ENCODE measurements around the gene KCNK15. TPM values are rescaled to one million over a fixed set of nuclear protein-coding genes. Genes with fewer than 3 reads are reported as not detected.

The KCNK15 gene
- polyA plus RNA-seq, 1 donor, result 0.07 TPM

DNA sequence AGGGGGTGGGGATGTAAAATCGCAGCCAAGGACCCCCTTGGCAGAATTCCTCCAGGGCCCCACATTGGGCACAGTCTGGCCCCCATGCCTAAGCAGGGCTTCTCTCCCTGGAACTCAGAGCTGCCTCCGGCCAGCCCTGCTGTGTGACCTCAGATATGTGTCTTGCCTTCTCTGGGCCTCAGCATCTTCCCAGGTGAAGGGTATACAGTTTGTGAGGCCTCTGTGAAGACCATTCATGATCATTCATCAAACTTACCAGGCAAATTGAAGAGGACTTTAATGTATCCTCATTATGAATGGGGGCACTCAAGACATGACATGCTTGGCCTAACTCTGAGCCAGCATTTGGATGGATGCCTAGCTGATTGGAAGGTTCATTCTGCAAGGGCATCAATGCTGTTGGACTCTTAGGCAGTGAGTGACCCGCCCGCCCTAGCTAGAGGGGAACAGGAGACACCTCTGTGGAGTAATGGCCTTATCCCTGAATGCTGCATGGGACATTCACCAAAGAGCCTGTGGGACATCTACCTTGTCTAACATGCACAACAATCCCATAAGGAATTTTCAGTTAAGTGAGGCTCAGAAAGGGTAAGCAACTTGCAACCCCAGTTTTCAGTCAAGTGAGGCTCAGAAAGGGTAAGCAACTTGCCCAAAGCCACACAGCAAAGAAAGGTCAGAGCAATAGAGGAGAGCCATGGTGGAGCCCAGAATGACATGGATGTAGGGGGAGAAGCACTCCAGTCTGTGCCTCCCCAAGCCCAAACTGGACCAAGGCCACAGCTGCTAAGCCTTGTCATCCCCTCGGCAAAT, 30.0 kb upstream of the KCNK15 start:
- no peak for DNase-seq

DNA sequence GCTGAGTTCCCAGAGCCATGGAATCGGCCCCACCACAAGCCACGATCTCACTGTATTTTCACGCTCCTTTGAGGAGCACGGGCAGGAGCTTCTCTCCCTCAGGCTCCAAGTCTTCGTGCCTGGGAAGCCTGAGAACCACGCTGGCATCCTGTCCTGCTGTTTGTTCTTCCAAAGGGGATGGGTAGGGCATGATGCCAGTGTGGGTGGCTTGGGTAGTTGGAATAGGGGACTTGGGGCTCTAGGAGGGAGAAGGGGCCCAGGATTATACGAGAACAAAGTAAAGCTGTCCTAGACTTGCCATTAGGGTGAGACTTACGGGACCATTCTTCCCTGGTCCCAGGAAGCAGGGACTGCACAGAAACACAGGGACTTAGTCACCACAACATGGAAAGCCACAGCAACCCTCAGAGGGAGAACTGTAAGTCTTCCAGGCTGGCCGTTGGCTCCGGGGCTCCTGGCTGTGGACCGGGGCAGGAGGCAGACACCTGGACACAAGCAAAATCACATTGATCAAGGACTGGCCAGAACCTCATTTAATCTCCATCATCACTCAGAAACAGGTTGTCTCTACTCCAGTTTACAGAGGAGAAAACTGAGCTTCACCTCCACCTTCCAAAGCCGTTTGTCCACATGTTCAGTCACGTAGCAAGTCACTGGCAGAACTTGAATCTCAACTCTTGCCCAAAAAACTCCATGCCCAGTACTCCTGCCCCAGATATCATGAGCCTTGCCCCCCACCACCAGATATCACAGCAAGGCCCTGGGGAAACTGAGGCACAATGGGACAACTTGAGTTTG, 29.2 kb upstream of the KCNK15 start:
- no peak for DNase-seq

DNA sequence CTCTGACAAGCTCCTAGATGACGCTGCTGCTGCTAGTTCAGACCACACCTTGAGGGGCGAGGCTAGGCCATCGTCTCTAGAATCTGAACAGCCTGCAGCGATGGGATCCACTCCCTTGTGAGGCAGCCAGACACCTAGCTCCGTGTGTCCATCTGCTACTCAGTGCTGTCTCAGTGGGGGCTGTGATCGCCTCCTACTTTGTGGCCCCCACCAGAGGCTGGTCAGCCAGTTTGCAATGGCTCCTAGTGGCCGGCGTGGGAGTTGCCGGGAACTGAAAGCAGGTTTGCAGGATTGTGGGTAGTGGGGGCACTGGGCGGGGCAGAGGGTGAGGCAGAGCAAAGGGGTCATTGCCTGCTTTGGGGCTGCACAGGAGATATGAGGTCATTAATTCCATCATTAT, 27.7 kb upstream of the KCNK15 start:
- DNase-seq, result no peak

DNA sequence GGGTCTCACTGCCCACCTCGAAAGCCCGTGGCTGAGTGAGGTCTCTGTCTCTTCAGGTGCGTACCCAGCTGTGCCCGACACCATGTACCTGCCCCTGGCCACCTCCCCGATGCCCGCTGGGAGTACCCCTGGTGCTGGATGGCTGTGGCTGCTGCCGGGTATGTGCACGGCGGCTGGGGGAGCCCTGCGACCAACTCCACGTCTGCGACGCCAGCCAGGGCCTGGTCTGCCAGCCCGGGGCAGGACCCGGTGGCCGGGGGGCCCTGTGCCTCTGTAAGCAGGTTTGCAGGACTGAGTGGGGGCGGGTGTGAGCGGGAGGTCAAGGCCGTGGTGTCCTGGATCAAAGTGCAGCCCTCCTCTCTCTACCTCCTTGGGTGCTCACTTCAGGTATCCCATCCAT, 25.8 kb upstream of the KCNK15 start:
- no peak for DNase-seq

DNA sequence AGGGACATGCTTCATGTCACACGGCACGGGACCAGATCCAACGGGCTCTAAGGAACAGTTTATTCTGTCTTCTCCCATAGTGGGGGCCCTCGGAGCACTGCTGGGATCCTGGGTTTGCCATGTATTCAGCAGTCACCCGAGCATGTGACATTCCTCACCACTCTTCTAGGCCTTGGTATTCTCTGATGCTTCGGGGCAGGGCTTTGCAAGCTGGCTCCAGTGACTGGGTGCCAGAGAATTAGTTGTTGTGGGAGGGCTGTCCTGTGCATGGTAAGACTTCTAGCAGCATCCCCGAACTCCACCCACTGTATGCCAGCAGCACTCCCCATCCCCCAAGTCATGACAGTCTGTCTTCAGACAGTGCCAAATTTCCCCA, 25.1 kb upstream of the KCNK15 start:
- no peak for DNase-seq

DNA sequence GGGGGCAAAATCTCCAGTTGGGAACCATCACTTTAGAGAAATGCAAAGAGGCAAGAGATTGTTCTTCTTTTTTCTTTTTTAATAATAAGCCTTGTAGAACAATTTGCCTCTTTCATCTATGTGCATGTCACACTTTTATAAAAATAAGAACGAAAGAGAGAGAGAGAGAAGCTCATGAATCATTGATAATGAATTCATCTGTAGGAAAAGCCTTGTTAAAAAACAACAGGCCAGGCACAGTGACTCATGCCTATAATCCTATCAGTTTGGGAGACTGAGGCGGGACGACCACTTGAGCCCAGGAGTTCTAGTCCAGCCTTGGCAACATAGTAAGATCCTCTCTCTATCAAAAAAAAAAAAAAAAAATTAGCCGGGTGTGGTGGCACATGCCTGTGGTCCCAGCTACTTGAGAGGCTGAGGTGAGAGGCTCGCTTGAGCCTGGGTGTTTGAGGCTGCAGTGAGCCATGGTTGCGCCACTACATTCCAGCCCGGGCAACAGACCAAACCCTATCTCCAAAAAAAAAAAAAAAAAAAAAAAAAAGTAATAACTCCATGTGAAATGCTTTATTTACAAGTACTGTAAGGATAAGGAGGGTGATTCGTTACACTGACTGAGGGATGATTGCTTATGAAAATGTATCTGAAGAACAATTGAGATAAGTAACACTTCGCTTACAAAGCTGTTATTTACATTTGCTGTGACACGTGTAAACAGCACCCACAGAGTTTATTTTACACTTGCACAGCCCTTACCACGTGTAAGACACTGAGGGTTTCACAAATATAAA, 24.5 kb upstream of the KCNK15 start:
- DNase-seq, result no peak

DNA sequence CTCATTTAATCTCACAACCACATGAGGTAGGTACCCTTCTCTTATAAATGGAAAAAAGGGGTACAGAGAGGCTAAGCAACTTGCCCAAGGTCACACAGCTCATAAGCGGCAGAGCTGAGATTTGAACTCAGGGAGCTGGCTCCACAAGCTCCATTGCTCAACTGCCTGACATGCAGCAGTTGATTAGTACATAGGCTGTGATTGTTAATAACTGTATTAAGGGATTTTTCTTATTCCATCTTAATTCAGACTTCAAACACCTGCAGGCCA, 23.9 kb upstream of the KCNK15 start:
- DNase-seq, result no peak

DNA sequence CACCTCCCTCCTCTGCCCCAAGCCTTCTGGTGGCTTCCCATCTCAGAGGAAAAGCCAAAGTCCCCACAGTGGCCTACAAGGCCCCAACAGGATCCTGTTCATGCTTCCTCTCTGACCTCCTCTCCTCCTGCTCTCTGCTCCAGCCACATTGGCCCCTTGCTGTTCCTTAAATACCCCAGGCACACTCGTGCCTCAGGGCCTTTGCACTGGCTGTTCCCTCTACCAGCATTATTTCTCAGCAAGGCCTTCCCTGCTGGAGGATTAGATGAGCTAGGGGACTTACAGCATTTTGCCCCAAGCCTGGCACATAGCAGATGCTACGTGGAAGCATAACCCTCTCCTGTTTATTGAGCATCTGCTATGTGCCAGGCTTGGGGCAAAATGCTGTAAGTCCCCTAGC, 22.7 kb upstream of the KCNK15 start:
- no peak for DNase-seq

DNA sequence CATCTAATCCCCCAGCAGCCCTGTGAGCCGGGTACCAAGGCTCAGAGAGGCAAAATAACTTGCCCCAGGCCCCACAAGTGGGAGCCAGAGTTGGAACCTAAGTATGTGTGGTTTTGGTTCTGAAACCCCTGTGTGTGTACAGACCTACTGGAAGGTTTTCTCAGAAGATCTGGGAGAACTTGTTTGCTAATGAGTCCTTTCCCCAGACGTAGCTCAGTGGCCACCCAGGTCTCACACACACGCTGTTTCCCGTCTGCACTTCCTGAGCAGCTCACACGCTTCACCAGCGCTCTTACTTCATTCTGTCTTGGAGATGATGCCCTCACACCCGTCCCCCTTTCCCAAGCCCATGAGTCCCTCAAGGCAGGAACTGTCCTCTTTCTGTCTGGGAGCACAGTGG, 22.3 kb upstream of the KCNK15 start:
- DNase-seq, result no peak

DNA sequence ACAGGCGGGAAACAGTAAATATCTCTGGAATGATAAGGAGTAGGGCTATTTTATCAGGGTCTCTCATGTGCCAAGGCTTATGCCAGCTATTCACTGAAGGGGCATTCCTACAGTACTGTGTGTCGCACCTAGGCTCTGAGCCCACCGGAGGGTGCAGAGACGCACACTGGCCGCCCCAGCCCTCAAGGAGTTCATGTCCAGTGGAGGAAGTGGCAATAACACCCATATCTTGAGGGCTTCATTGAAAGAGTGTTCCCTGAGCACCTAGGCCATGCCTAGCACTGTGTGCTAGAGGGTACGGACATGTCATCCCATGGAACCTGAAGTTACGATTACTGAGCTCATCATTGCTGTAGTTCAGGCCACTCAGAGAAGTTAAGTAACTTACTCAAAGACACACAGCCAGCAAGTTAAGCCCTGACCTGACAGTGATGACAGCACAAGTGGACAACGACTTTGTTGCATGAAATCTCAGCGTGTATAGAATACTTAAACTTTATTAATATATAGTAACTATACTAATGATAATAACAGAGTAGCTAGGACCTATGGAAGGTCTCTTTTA, 21.8 kb upstream of the KCNK15 start:
- no peak for DNase-seq

DNA sequence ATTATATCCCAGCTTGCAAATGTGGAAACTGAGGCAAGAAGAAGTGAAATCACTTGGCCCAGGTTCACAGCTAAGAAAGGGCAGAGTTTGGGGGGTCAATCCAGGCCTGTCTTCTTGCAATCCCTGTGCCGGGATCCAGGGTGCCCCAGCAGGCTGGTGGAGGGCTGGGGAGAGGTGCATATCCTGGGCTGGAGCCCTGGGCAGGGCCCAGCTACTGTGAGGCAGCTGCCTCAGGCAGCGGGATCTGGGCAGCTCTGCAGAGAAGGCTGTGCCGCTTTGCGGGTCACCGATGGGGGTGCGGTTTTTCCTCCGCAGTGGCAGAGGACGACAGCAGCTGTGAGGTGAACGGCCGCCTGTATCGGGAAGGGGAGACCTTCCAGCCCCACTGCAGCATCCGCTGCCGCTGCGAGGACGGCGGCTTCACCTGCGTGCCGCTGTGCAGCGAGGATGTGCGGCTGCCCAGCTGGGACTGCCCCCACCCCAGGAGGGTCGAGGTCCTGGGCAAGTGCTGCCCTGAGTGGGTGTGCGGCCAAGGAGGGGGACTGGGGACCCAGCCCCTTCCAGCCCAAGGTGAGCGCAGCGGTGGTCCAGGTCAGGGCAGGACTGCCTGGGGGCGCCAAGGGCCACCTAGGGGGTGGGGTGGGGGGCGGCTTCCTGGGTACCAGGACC, 21.1 kb upstream of the KCNK15 start:
- no peak for DNase-seq

DNA sequence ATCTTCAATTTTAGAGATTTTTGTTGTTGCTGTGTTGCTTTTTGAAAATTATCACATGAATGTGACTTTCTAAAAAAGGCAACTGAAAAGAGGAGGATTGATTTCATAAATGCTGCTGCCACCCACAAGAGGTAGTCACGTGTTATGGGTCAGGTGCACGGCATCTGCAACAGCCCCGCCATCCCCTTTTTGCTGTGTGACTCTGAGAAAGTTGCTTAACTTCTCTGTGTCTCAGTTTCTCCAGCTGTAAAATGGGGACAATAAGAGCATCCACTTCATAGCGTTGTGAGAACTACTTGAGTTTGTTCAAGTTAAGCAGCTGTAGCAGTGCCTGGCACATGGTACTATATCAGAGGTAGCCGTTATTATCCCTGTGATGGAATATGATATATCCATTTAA, 19.8 kb upstream of the KCNK15 start:
- no peak for DNase-seq

DNA sequence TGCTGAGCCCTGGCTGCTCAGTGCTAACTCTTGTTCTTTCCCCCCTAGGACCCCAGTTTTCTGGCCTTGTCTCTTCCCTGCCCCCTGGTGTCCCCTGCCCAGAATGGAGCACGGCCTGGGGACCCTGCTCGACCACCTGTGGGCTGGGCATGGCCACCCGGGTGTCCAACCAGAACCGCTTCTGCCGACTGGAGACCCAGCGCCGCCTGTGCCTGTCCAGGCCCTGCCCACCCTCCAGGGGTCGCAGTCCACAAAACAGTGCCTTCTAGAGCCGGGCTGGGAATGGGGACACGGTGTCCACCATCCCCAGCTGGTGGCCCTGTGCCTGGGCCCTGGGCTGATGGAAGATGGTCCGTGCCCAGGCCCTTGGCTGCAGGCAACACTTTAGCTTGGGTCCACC, 18.6 kb upstream of the KCNK15 start:
- DNase-seq, result no peak

DNA sequence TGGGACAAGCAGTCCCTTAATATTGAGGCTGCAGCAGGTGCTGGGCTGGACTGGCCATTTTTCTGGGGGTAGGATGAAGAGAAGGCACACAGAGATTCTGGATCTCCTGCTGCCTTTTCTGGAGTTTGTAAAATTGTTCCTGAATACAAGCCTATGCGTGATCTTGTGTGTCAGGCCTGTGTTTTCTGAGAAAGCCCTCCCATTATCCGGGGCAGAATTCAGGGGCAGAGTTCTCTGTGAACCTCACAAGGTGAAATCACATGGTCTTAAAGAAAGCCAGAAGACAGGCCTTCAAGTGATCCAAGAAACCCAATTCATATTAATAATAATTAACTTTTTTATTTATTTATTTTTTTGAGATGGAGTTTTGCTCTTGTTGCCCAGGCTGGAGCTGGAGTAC, 18.0 kb upstream of the KCNK15 start:
- no peak for DNase-seq

DNA sequence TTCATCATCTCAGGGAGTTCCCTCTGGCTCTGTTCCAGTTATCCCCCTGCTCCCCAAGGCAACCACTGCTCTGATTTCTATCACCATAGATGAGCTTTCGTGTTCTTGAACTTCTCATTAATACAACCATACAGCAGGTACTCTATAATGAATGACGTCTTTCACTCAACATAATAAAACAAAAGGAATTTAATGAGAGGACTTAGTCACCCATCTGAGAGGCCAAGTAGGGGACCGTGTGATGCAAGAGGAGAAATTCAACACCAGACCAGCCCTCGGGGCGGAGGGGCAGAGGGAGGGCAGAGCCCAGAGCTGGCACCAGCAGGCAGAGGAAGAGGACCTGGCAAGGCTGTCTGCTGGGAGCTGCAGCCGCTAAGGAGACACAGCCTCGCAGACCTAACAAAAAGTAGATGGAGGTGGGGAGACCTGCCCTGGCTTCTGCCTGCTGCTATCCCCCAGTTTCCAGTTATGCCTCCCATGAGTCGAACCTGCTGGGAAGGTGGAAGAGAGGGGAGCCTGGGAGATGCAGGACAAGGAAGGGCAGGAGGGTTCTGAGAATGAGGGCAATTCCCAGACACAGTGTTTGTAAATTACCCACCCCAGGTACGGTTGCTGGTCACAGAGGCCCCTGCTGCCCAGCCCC, 16.7 kb upstream of the KCNK15 start:
- peak; percentile 72 for DNase-seq

DNA sequence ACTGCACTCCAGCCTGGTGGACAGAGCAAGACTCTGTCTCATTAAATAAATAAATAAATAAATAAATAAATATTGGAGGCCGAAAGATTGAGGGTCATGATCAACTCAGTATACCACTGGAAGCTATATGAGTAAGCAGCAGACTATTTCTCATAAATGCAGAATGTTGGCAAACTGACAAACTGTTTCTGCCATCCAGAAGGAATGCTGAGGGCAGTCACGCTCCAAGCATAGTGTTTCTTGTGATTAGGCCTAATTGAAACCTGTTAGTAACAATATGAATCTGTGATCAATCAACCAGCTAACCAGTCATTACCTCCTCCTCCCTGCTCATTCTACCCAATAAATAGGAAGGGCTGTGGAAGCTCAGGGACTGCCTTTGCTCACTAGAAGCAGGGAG, 15.2 kb upstream of the KCNK15 start:
- no peak for DNase-seq

DNA sequence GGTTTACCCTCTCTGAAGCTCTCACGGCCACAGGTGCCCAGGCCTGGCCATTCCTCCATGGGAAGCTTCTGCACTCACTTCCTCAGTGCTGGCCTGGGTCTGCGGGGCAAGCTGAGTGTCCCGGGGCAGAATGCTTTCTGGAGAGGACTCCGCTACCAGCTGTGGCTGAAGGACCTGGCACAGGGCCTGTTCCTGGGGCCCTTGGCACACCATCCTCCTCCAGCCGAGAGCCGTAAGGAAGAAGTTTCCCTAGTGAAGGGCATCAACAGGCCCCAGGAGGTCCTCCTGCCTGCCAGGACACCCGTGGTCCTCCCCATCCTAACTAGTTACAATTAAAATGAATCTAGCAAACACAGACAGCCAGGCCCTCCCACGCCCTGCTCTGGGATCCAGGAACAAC, 14.0 kb upstream of the KCNK15 start:
- no peak for DNase-seq

DNA sequence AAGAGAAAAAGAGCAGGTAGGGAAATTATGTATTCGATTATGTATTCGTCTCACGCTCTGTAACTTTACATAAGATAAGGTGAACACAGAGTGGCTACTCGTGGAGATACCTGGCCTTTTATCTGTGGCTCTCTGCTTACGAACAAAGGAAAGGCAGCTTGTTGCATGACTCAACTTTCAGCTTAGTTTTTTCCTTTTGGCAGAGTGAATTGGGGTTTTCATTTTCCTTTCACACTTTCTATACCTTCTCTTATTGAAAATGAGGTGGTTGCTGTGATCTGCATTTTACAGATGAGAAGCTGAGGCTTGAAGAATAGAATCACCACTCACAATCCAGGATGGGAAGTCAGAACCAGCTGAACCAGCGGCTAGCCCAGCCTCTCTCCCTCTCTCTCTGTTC, 13.3 kb upstream of the KCNK15 start:
- no peak for DNase-seq

DNA sequence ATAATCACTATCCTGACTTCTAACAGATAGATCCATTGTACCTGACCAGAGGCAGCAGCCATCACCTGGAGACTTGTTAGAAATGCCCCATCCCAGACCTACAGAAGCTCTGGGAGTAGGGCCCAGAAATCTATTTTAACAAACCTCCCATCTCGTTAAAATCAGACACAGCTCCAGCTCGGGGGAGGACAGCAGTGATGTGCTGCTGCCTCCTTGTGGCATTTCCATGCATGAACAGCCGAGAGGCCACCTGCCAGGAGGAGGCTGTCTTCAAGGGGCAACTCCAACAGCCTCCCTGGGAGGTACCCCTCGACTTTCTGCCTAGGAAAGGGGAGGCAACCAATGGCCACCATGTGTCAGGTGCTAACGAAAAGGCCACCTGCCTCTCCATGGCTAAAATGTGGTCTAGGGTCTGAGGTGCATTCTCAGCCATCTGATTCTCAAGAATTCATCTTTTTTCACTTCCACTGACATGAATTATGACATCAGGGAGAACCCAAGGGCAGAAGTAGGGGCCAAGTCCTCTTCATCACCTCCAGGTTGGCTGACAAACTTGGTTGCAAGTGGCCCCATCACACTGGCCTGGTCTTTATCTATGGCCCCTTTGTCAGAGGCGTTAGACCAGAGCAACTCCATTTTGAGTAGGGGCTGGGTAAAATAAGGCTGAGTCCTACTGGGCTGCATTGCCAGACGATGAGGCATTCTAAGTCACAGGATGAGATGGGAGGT, 12.2 kb upstream of the KCNK15 start:
- DNase-seq, result no peak

DNA sequence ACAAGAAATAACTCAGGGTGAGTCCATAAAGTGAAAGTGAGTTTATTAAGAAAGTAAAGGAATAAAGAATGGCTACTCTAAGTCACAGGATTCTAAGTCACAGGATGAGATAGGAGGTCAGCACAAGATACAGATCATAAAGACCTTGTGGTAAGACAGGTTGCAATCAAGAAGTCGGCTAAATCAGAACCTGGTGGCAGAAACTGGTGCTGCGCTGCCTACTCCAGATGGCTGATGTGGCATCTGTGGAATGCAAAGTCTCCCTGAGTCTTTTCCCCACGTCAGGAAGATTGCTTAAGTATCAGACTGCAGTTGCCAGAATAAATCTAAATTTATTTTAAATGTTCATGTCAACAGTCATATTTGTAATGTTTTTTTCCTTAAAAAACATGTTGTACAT, 10.7 kb upstream of the KCNK15 start:
- DNase-seq, result no peak

DNA sequence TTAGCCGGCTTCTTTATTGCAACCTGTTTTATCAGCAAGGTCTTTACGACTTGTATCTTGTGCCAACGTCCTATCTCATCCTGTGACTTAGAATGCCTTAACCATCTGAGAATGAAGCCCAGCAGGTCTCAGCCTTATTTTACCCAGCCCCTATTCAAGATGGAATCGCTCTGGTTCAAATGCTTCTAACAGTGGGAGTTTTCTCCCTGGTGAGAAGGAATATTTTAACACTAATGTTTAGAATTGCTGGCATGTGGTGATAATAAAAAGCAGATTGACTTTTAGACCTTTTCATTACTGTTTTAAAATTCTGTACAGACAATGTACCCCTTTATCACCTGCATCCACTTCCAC, 9.9 kb upstream of the KCNK15 start:
- DNase-seq, result no peak
